ENCODE results near the gene POMZP3.
"Not testable (repeated sequence)": the region's sequence is repeated elsewhere in the genome, so short reads cannot be mapped to it uniquely, and the experiment has no call there.

DNA sequence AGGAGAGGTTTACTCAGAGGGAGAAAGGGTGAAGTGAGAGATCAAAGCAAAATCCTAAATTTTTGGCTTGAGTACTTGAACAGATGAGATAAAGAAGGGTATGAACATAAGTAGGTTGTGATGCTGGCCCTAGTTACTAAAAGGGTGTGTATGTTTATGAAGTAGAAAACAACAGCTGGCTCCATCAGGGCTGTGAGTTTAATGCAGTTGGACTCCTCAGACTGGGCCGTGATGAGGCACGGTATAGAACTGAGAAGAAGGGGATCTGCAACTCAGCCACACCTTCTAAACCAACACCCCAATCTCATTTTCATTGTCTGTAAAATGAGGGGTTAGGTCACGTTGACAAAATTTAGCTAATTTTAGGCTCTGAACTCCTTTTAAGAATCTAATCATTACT lies 54.8 kb downstream of the POMZP3 start:
- TF ChIP-seq, protein P1, sequence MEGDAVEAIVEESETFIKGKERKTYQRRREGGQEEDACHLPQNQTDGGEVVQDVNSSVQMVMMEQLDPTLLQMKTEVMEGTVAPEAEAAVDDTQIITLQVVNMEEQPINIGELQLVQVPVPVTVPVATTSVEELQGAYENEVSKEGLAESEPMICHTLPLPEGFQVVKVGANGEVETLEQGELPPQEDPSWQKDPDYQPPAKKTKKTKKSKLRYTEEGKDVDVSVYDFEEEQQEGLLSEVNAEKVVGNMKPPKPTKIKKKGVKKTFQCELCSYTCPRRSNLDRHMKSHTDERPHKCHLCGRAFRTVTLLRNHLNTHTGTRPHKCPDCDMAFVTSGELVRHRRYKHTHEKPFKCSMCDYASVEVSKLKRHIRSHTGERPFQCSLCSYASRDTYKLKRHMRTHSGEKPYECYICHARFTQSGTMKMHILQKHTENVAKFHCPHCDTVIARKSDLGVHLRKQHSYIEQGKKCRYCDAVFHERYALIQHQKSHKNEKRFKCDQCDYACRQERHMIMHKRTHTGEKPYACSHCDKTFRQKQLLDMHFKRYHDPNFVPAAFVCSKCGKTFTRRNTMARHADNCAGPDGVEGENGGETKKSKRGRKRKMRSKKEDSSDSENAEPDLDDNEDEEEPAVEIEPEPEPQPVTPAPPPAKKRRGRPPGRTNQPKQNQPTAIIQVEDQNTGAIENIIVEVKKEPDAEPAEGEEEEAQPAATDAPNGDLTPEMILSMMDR (IDR thresholded peaks at IDR 0.05 in 8 of 11, conservative IDR thresholded peaks at IDR 0.05 in 3 of 11): not testable (repeated sequence)
- TF ChIP-seq POLR2A (IDR thresholded peaks at IDR 0.05): not testable (repeated sequence)
